HL-60 (cell line): ENCODE results near the gene CLSTN3.

ENCODE experiments used
- GABPA ChIP-seq: IDR thresholded peaks from 2 replicates; pipeline ENCODE4 v1.6.1; 2012; ENCODE audit warnings: low read depth
- TF ChIP-seq, protein P1 (sequence below): IDR thresholded peaks from one replicate; pipeline ENCODE4 v1.5.1; 2011; ENCODE audit warnings: low read length, control low read depth, inconsistent platforms; ENCODE audit not compliant: insufficient read depth

DNA sequence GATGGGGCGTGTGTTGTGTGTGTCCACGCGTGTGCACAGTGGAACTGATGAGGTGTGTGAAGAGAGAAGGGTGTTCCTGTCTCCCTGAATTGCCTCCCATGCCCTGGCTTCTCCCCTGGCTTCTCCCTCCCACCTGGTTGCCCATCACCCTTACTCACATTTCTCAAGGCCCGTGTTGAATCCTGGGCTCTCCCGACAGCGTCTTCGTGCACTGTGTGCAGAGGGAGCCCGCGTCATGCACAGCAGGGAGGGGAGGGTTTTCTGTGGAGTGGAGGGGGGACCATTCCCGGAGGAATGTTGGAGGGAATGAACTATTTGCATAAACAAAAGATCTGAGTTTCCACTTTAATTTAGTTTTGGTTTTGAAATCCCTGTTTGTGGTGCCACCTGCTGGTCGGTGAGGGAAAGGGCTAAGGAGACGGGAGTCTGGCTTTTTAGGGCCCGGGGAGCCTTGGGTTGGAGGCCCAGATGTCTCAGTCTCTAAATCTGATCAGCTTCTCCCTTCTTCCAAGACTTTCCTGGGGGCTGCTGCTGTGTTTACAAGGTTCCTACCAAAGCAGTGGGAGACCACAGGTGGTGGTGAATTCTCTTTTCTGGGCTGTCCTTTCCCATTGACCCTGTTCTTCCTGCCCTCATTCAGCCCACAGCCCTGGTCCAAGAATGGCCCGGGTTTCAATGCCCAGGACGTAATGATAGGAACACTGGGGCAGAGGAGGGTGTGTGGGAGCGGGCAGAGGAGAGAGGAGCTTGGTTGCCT lies 37.8 kb upstream of the CLSTN3 start, which contains the start of gene C1R:
- TF ChIP-seq, protein P1, sequence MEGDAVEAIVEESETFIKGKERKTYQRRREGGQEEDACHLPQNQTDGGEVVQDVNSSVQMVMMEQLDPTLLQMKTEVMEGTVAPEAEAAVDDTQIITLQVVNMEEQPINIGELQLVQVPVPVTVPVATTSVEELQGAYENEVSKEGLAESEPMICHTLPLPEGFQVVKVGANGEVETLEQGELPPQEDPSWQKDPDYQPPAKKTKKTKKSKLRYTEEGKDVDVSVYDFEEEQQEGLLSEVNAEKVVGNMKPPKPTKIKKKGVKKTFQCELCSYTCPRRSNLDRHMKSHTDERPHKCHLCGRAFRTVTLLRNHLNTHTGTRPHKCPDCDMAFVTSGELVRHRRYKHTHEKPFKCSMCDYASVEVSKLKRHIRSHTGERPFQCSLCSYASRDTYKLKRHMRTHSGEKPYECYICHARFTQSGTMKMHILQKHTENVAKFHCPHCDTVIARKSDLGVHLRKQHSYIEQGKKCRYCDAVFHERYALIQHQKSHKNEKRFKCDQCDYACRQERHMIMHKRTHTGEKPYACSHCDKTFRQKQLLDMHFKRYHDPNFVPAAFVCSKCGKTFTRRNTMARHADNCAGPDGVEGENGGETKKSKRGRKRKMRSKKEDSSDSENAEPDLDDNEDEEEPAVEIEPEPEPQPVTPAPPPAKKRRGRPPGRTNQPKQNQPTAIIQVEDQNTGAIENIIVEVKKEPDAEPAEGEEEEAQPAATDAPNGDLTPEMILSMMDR = peak; percentile 86
- no peak for TF ChIP-seq GABPA
